Measurements from ENCODE around the gene OAS3. TPM values are rescaled to one million over a fixed set of nuclear protein-coding genes. Genes with fewer than 3 reads are reported as not detected.

Gene OAS3
- total RNA-seq, result 4.8 and 16.0 TPM in 2 replicates

GRCh38 chr12:112937741-112938719 lies at the start of gene OAS3:
Gene OAS3 (plus strand): TSS chr12:112938474. CDS start chr12:112938531, 57 bp downstream.

GRCh38 chr12:112906712-112907414 lies 31.4 kb upstream of the OAS3 start, which contains the start of gene OAS1:
Gene OAS1 (plus strand): TSS chr12:112906962. CDS start chr12:112907040, 78 bp downstream.

DNA sequence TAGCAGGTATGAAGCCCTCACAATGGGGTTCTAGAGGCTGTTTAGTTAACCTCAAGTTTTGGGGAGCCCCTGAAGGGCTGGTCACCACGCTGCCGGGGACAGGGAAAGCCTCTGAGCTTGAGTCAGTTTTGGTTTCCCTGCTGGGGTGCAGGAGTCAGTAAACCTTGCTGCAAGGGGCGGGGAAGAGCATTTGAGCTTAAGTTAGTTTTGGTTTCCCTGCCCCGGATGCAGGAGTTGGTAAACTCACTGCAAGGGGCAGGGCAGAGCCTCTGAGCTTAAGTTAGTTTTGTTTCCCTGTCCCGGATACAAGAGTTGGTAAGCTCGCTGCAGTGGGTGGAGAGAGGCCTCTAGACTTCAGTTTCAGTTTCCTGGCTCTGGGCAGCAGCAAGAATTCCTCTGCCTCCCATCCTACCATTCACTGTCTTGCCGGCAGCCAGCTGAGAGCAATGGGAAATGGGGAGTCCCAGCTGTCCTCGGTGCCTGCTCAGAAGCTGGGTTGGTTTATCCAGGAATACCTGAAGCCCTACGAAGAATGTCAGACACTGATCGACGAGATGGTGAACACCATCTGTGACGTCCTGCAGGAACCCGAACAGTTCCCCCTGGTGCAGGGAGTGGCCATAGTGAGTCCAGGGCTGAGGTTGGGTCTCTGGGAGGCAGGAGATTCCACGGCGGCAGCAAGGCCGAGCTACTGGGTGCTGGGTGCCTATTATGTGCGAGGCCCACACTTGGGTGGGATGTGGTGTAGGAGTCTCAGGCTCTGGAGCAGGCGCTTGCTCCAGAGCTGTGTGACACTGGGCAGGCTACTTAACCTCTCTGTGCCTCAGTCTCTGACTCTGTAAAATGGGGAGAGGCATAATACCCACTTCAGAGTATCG lies 40.1 kb downstream of the OAS3 start, which contains the start of gene OAS2:
Gene OAS2, plus strand, starts transcription at position 357 of the 878 bp plus-strand sequence. Its CDS starts 90 bp downstream, at position 447.

Other genes starting within 250 kb of the OAS3 start
- gene RPH3A, start 146.7 kb upstream of the OAS3 start, total RNA-seq, result not detected in 2 replicates
- gene OAS1, start 31.5 kb upstream of the OAS3 start, total RNA-seq, result 5.1 and 12.0 TPM in 2 replicates
- gene OAS2, start 40.0 kb downstream of the OAS3 start, total RNA-seq, result 3.1 and 11.1 TPM in 2 replicates
- not detected in 2 replicates for gene DTX1, start 118.3 kb downstream of the OAS3 start, total RNA-seq
- gene RASAL1, start 197.3 kb downstream of the OAS3 start, total RNA-seq, result 0.68 and 1.8 TPM in 2 replicates
- gene CFAP73, start 211.2 kb downstream of the OAS3 start, total RNA-seq, result not detected in 2 replicates
- gene DDX54, start 247.0 kb downstream of the OAS3 start, total RNA-seq, result 41.0 and 46.9 TPM in 2 replicates
- 18.5 and 30.8 TPM in 2 replicates for gene RITA1, start 247.2 kb downstream of the OAS3 start, total RNA-seq

All from nasal cavity respiratory epithelium epithelial cell of viscerocranial mucosa (primary cell).